HEK293 (cell line): ENCODE data around the gene AK5.

ENCODE experiments used
- CTCF ChIA-PET: fragments of 350-600 bp; formaldehyde crosslinking; extraction: SDS; loops from one replicate; lab custom pipeline; 2021; ENCODE audit warnings: antibody characterized with exemption; lab: Yijun Ruan, JAX
- POLR2A ChIA-PET: fragments of 300-600 bp; formaldehyde crosslinking; extraction: SDS; loops from one replicate; lab custom pipeline; 2020; ENCODE audit warnings: antibody characterized with exemption, inconsistent platforms; lab: Yijun Ruan, JAX
- H3K27ac ChIP-seq: fragments of 200-500 bp; sonication (Bioruptor generic); 2 replicates; pipeline ENCODE4 v1.5.1; 2014; ENCODE audit warnings: low read depth, low read length, control low read depth, inconsistent platforms; ENCODE audit errors: extremely low read depth
- H3K36me3 ChIP-seq, 2 experiments: fragments of 200-500 bp in 1 of 2; sonication (Bioruptor generic) in 1 of 2; 1 replicate in 1 of 2; 2 replicates in 1 of 2; pipeline ENCODE4 v1.5.1; 2014 to 2017; ENCODE audit warnings: inconsistent platforms in 2 of 2, low read length in 2 of 2; ENCODE audit not compliant: control insufficient read depth in 2 of 2, insufficient read depth in 1 of 2
- H3K4me1 ChIP-seq: fragments of 200-500 bp; sonication (Bioruptor generic); 2 replicates; pipeline ENCODE4 v1.5.1; 2014; ENCODE audit warnings: mild to moderate bottlenecking, low read length, inconsistent platforms; ENCODE audit not compliant: control insufficient read depth, insufficient read depth
- H3K4me3 ChIP-seq: 2 replicates; pipeline ENCODE4 v1.5.1; 2011; ENCODE audit warnings: low read depth, mild to moderate bottlenecking, control low read depth, low read length, moderate library complexity
- H3K9me3 ChIP-seq: fragments of 200-500 bp; sonication (Bioruptor generic); 2 replicates; pipeline ENCODE4 v1.5.1; 2014; ENCODE audit warnings: low read depth, low read length, inconsistent platforms; ENCODE audit not compliant: control insufficient read depth, insufficient read depth
- ATF2 ChIP-seq: fragments of 450-650 bp; formaldehyde crosslinking; IDR thresholded peaks from 2 replicates; pipeline ENCODE4 v1.5.1; 2016; ENCODE audit warnings: missing biosample characterization, missing genetic modification characterization, low read depth
- GLIS1 ChIP-seq: fragments of 450-650 bp; formaldehyde crosslinking; IDR thresholded peaks from 2 replicates; pipeline ENCODE4 v1.5.1; 2016; ENCODE audit warnings: missing biosample characterization, missing genetic modification characterization
- INSM2 ChIP-seq: fragments of 450-650 bp; formaldehyde crosslinking; IDR thresholded peaks from 2 replicates; pipeline ENCODE4 v1.5.1; 2016; ENCODE audit warnings: missing biosample characterization, missing genetic modification characterization
- KLF9 ChIP-seq: fragments of 450-650 bp; formaldehyde crosslinking; IDR thresholded peaks from 2 replicates; pipeline ENCODE4 v1.5.1; 2016; ENCODE audit warnings: missing biosample characterization, missing genetic modification characterization, low read depth
- OVOL3 ChIP-seq: fragments of 450-650 bp; formaldehyde crosslinking; IDR thresholded peaks from 2 replicates; pipeline ENCODE4 v1.5.1; 2016; ENCODE audit warnings: missing biosample characterization, missing genetic modification characterization
- SETDB1 ChIP-seq: IDR thresholded peaks from one replicate; pipeline ENCODE4 v1.6.1; 2017; ENCODE audit warnings: mild to moderate bottlenecking, low read length, moderate library complexity, mixed read lengths; ENCODE audit not compliant: insufficient read length
- SP3 ChIP-seq: fragments of 450-650 bp; formaldehyde crosslinking; IDR thresholded peaks from 2 replicates; pipeline ENCODE4 v1.5.1; 2016; ENCODE audit warnings: missing biosample characterization, missing genetic modification characterization
- ZFP37 ChIP-seq: fragments of 450-650 bp; formaldehyde crosslinking; IDR thresholded peaks from 2 replicates; pipeline ENCODE4 v1.5.1; 2016; ENCODE audit warnings: missing biosample characterization, missing genetic modification characterization
- ZNF10 ChIP-seq: fragments of 450-650 bp; formaldehyde crosslinking; IDR thresholded peaks from 2 replicates; pipeline ENCODE4 v1.5.1; 2017; ENCODE audit warnings: missing biosample characterization, missing genetic modification characterization
- ZNF121 ChIP-seq: fragments of 450-650 bp; formaldehyde crosslinking; IDR thresholded peaks from 2 replicates; pipeline ENCODE4 v1.5.1; 2016; ENCODE audit warnings: missing biosample characterization, missing genetic modification characterization
- ZNF133 ChIP-seq: fragments of 450-650 bp; formaldehyde crosslinking; IDR thresholded peaks from 2 replicates; pipeline ENCODE4 v1.5.1; 2016; ENCODE audit warnings: missing biosample characterization, missing genetic modification characterization
- ZNF155 ChIP-seq: fragments of 450-650 bp; formaldehyde crosslinking; IDR thresholded peaks from 2 replicates; pipeline ENCODE4 v1.5.1; 2016; ENCODE audit warnings: missing biosample characterization, missing genetic modification characterization
- ZNF2 ChIP-seq: fragments of 450-650 bp; formaldehyde crosslinking; IDR thresholded peaks from 2 replicates; pipeline ENCODE4 v1.5.1; 2016; ENCODE audit warnings: missing biosample characterization, missing genetic modification characterization
- ZNF202 ChIP-seq: fragments of 450-650 bp; formaldehyde crosslinking; IDR thresholded peaks from 2 replicates; pipeline ENCODE4 v1.5.1; 2016; ENCODE audit warnings: missing biosample characterization, missing genetic modification characterization, borderline replicate concordance
- ZNF23 ChIP-seq: fragments of 450-650 bp; formaldehyde crosslinking; IDR thresholded peaks from 2 replicates; pipeline ENCODE4 v1.5.1; 2016; ENCODE audit warnings: missing biosample characterization, missing genetic modification characterization, borderline replicate concordance
- ZNF239 ChIP-seq: fragments of 450-650 bp; formaldehyde crosslinking; IDR thresholded peaks from 2 replicates; pipeline ENCODE4 v1.5.1; 2016; ENCODE audit warnings: missing biosample characterization, missing genetic modification characterization
- ZNF280D ChIP-seq: fragments of 450-650 bp; formaldehyde crosslinking; IDR thresholded peaks from 2 replicates; pipeline ENCODE4 v1.5.1; 2016; ENCODE audit warnings: missing biosample characterization, missing genetic modification characterization
- ZNF362 ChIP-seq: fragments of 450-650 bp; formaldehyde crosslinking; IDR thresholded peaks from 2 replicates; pipeline ENCODE4 v1.5.1; 2016; ENCODE audit warnings: missing biosample characterization, missing genetic modification characterization
- ZNF366 ChIP-seq: fragments of 450-650 bp; formaldehyde crosslinking; conservative IDR thresholded peaks from 2 replicates; pipeline ENCODE4 v1.5.1; 2016; ENCODE audit warnings: missing biosample characterization, missing genetic modification characterization
- ZNF394 ChIP-seq: fragments of 450-650 bp; formaldehyde crosslinking; IDR thresholded peaks from 2 replicates; pipeline ENCODE4 v1.5.1; 2016; ENCODE audit warnings: missing biosample characterization, missing genetic modification characterization, mild to moderate bottlenecking, moderate library complexity, borderline replicate concordance
- ZNF426 ChIP-seq: fragments of 450-650 bp; formaldehyde crosslinking; IDR thresholded peaks from 2 replicates; pipeline ENCODE4 v1.5.1; 2017; ENCODE audit warnings: missing biosample characterization, missing genetic modification characterization, mild to moderate bottlenecking, inconsistent platforms, moderate library complexity
- ZNF529 ChIP-seq: fragments of 450-650 bp; formaldehyde crosslinking; IDR thresholded peaks from 2 replicates; pipeline ENCODE4 v1.5.1; 2017; ENCODE audit warnings: missing genetic modification characterization, missing biosample characterization; ENCODE audit not compliant: insufficient replicate concordance
- ZNF548 ChIP-seq: fragments of 450-650 bp; formaldehyde crosslinking; IDR thresholded peaks from 2 replicates; pipeline ENCODE4 v1.5.1; 2016; ENCODE audit warnings: missing biosample characterization, missing genetic modification characterization
- ZNF580 ChIP-seq: fragments of 450-650 bp; formaldehyde crosslinking; IDR thresholded peaks from 2 replicates; pipeline ENCODE4 v1.5.1; 2016; ENCODE audit warnings: missing biosample characterization, missing genetic modification characterization
- ZNF600 ChIP-seq: fragments of 450-650 bp; formaldehyde crosslinking; IDR thresholded peaks from 2 replicates; pipeline ENCODE4 v1.5.1; 2016; ENCODE audit warnings: missing biosample characterization, missing genetic modification characterization
- ZNF830 ChIP-seq: fragments of 450-650 bp; IDR thresholded peaks from 2 replicates; pipeline ENCODE4 v1.5.0; 2018; ENCODE audit warnings: missing biosample characterization, missing genetic modification characterization, low read depth, mild to moderate bottlenecking, moderate library complexity

AK5 gene

GRCh38 chr1:77484926-77485325 lies 203.1 kb downstream of the AK5 start:
- Histone ChIP-seq H3K36me3 (no peaks in the 10 kb centered on the region), H3K9me3 (no peaks in the 10 kb centered on the region), H3K27ac (no peak overlapping the region), H3K4me1 (no peaks in the 10 kb centered on the region), H3K4me3 (no peak overlapping the region)
- ChIA-PET CTCF (interaction anchor here (0.7 kb wide), 1 partner anchor 107 kb away, joined by 3 read pairs; no protein-coding TSS in a partner anchor), POLR2A (no interaction called here)
- no peak for TF ChIP-seq ZNF362 (tag by site-specific recombination)
- no peak for TF ChIP-seq ZFP37 (tag by site-specific recombination)
- no peak for TF ChIP-seq ZNF600
- TF ChIP-seq ZNF155 (tag by site-specific recombination): no peak
- TF ChIP-seq ZNF529 (tag by site-specific recombination): no peak
- no peak for TF ChIP-seq ZNF2 (tag by site-specific recombination)
- no peak for TF ChIP-seq ZNF202 (tag by site-specific recombination)

GRCh38 chr1:77487631-77488030 lies 205.8 kb downstream of the AK5 start:
- no peaks in the 10 kb centered on the region for H3K4me1 ChIP-seq
- H3K27ac ChIP-seq: no peak overlapping the region
- CTCF ChIA-PET: interaction anchor here (0.6 kb wide), 1 partner anchor 1142 kb away, joined by 3 read pairs; no protein-coding TSS in a partner anchor
- no peaks in the 10 kb centered on the region for H3K36me3 ChIP-seq
- H3K4me3 ChIP-seq: no peak overlapping the region
- H3K9me3 ChIP-seq: no peaks in the 10 kb centered on the region
- no peak for TF ChIP-seq ZNF548 (tag by site-specific recombination)
- TF ChIP-seq INSM2 (tag by site-specific recombination): no peak
- TF ChIP-seq SETDB1: no peak
- no peak for TF ChIP-seq ZNF580 (tag by site-specific recombination)
- TF ChIP-seq ZNF366: no peak
- no peak for TF ChIP-seq OVOL3
- TF ChIP-seq, all 188 proteins: peak for 0
- POLR2A ChIA-PET: no interaction called here

- H3K36me3 ChIP-seq: no peaks in the 10 kb centered on the region
- ChIA-PET CTCF (interaction anchor here (0.7 to 1.0 kb wide), 2 partner anchors 20 to 44 kb away, joined by 3 read pairs; no protein-coding TSS in a partner anchor), POLR2A (no interaction called here)
- TF ChIP-seq ZNF280D (tag by site-specific recombination) (no peak), GLIS1 (no peak), ZNF133 (tag by site-specific recombination) (no peak), ZNF426 (tag by site-specific recombination) (no peak), ZNF239 (no peak), ATF2 (tag by site-specific recombination) (no peak), ZNF23 (tag by site-specific recombination) (no peak), ZNF394 (tag by site-specific recombination) (no peak), ZNF10 (tag by site-specific recombination) (no peak), ZNF830 (tag by site-specific recombination) (no peak), ZNF121 (tag by site-specific recombination) (no peak), SP3 (tag by site-specific recombination) (no peak), KLF9 (tag by site-specific recombination) (no peak)
Observed at GRCh38 chr1:77489910-77490309, 208.1 kb downstream of the AK5 start.

More at GRCh38 chr1:77489910-77490309, 208.1 kb downstream of the AK5 start:
- no peaks in the 10 kb centered on the region for H3K9me3 ChIP-seq
- no peaks in the 10 kb centered on the region for H3K4me1 ChIP-seq
- no peak overlapping the region for H3K4me3 ChIP-seq
- no peak overlapping the region for H3K27ac ChIP-seq
